RWPE1 (cell line): ENCODE measurements around the gene CST7.
"Not testable (repeated sequence)": the region's sequence is repeated elsewhere in the genome, so short reads cannot be mapped to it uniquely, and the experiment has no call there.

Experiments used
- CTCF ChIA-PET: fragments of 350-600 bp; sonication (Branson Sonifier 250); formaldehyde crosslinking; extraction: SDS; loops from one replicate; lab custom pipeline; 2021; lab: Yijun Ruan, JAX
- POLR2A ChIA-PET: fragments of 400-600 bp; formaldehyde crosslinking; extraction: SDS; loops from one replicate; lab custom pipeline; 2020; ENCODE audit warnings: antibody characterized with exemption; ENCODE audit not compliant: low non-redundant PET; lab: Yijun Ruan, JAX
- DNase-seq: peaks from one replicate; pipeline ENCODE4 v3.0.0; 2012; ENCODE audit warnings: low spot score
- H3K27ac ChIP-seq: fragments of 450-650 bp; 2 replicates; pipeline ENCODE4 v1.5.1; 2017
- TF ChIP-seq, protein P1 (sequence below): fragments of 450-650 bp; conservative IDR thresholded peaks from 2 replicates; pipeline ENCODE4 v1.5.1; 2017; ENCODE audit warnings: low read depth, mild to moderate bottlenecking

CST7 gene

DNA sequence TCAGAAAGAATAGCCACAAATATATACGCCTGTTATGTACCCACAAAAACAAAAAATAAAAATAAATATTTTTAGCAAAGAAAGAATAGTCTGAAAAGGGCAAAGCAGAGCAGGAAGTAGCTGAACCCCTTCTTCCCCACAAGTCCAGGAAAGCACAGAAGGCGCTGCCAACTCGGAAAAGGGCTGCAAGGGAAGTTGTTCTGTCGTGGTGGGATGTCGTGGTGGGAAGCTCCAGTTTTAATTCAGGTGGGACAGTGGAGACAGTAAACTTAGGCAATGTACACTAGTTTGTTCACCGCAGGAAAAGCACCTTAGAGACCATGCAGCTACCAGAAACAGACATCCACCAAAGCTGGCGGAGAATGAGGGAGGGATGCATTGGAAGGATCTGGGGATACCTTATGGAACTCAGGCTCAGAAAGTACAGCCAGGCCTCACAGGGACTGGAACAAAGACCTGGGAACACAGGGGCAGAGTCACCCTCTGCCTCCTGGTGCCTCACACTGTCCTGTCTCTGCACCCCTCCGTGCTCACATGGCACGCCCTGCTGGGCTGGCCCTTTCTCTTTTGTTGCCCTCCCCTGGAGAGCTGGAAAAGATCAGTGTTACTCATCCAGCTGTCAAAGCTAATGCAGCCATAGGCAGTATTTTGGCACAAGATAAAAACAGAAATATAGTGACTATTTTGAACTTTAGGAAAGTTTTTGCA is 46.8 kb downstream of the CST7 start:
- no peak for DNase-seq
- TF ChIP-seq, protein P1, sequence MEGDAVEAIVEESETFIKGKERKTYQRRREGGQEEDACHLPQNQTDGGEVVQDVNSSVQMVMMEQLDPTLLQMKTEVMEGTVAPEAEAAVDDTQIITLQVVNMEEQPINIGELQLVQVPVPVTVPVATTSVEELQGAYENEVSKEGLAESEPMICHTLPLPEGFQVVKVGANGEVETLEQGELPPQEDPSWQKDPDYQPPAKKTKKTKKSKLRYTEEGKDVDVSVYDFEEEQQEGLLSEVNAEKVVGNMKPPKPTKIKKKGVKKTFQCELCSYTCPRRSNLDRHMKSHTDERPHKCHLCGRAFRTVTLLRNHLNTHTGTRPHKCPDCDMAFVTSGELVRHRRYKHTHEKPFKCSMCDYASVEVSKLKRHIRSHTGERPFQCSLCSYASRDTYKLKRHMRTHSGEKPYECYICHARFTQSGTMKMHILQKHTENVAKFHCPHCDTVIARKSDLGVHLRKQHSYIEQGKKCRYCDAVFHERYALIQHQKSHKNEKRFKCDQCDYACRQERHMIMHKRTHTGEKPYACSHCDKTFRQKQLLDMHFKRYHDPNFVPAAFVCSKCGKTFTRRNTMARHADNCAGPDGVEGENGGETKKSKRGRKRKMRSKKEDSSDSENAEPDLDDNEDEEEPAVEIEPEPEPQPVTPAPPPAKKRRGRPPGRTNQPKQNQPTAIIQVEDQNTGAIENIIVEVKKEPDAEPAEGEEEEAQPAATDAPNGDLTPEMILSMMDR: no peak
- no peak overlapping the region for H3K27ac ChIP-seq
- CTCF ChIA-PET: interaction anchor here (0.6 to 3.7 kb wide), 5 partner anchors 29 to 196 kb away, joined by 3 to 53 read pairs (median 4); no protein-coding TSS in a partner anchor
- POLR2A ChIA-PET: interaction anchor here (0.6 kb wide), 1 partner anchor 67 kb away, joined by 3 read pairs; no protein-coding TSS in a partner anchor

DNA sequence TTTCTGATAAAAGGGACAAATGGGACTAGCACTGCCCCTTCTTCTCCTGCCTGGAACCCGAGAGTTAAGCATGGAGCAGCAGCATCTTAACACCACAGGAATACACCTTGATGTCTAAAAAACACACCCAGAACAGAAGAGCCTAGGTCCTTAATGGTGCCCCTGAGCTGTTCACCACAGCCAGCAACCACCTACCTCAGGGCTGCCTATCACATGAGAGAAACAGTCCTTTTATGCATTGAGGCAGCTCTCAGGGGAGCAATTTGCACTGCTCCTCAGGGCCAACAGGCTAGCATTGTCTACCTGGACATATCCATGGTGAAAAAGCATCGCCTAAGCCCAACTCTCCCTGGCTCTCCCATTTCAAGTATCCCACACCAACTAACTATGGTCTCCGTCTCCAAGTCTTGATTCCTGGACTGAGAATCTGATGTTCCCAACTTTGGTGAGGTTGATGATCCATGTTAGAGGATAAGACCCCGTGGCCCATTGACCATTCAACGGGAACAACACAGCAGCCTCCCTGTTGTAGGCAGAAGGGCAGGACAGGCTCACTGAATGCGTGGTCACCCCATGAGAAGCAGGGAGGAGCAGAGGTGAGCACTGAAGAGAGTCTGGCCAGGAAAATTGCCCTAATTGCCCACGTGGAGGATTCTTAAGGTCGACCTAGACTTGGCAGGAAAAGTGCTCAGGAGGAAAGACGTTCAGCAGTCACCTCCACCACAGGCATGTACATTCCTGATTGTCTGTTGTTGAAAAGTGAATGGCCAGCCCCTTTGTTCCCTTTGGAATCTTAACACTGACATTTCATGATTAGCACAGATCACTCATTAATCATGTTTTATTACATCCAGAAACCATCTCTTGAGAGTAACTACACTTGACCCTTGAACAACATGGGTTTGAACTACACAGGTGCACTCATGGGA is 47.6 kb downstream of the CST7 start:
- CTCF ChIA-PET: interaction anchor here (3.7 kb wide), 1 partner anchor 68 kb away, joined by 53 read pairs; no protein-coding TSS in a partner anchor
- H3K27ac ChIP-seq: no peak overlapping the region
- POLR2A ChIA-PET: interaction anchor here (0.6 kb wide), 1 partner anchor 66 kb away, joined by 3 read pairs; no protein-coding TSS in a partner anchor
- no peak for DNase-seq
- TF ChIP-seq, protein P1: no peak

DNA sequence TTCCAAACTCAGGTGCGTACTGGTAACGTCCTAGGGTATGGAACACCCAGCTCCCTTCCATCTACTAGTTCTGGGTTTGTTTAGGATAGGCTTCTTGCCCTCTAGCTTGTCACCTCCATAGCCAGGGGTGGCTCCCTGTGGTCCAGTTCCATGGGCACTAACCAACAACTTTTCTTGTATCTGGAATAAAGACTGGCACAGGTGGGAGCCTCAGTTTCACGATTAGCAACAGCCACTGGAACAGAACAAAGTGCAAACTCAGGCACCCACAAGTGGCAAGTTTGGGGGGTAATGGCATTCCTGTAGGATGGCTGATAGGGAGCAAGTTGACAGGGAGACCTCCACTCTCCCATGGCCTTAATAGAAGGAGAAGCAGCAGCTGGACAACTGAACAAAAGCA is 49.1 kb downstream of the CST7 start:
- CTCF ChIA-PET: no interaction called here
- TF ChIP-seq, protein P1: no peak
- H3K27ac ChIP-seq: no peak overlapping the region
- no peak for DNase-seq
- POLR2A ChIA-PET: no interaction called here

DNA sequence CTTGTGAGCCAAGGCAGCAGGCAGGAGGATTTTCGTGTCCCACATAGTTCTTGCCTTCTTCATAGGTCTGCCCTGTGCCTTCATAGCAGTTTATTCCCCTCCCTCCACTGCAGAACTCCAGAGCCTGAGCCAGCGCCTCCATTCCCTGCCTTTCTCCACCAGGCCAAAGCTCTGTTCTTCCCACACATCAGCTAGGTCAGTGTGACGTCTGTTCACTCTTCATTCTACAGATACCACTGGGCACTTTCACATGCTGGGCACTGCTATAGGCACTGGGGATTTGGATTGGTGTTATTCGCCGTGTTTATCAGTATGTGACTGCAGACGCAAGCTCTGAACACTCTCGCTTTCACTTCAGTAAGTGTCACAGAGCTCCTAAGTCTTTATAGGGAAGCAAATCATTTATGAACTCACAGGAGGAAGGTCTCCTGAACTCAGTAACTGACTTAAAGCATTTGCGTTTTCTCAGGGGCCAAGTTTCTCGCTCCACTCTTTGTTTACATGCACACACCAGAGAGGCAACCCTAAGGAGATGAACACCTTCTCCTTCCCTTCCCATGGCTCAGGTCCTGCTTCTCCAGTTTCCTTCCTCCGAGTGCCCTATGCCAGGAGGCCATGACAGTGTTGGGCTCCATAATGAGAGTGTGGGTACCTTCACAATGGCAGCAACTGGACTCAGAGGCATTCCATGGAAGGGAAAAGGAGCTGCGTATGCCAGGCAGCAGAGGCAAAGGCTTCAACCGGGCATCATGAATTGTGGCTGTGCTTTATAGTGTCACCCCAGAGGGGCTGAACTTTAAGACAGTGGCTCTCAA is 49.8 kb downstream of the CST7 start:
- ChIA-PET CTCF (no interaction called here), POLR2A (no interaction called here)
- no peak overlapping the region for H3K27ac ChIP-seq
- TF ChIP-seq, protein P1: no peak
- DNase-seq: no peak

DNA sequence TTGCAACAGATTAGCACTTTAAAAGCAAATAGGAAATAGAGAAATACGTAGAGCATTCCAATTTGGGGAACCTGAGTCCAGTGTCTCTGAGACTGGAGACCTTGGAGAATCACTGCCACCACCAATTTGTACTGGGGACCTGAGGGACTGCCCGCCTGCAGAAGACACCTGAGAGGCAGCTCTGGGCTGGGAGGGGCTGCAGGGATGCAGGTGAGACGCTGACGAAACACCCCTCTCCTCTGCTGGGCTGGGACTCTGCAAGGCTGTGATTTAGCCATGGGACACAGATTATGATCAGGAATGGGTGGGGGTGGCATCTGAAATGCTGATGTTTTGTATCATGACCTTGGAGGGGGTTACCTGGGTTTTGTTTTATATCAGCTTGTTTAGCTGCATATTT is 50.5 kb downstream of the CST7 start:
- no peak for DNase-seq
- ChIA-PET CTCF (no interaction called here), POLR2A (no interaction called here)
- H3K27ac ChIP-seq: no peak overlapping the region
- TF ChIP-seq, protein P1: no peak

DNA sequence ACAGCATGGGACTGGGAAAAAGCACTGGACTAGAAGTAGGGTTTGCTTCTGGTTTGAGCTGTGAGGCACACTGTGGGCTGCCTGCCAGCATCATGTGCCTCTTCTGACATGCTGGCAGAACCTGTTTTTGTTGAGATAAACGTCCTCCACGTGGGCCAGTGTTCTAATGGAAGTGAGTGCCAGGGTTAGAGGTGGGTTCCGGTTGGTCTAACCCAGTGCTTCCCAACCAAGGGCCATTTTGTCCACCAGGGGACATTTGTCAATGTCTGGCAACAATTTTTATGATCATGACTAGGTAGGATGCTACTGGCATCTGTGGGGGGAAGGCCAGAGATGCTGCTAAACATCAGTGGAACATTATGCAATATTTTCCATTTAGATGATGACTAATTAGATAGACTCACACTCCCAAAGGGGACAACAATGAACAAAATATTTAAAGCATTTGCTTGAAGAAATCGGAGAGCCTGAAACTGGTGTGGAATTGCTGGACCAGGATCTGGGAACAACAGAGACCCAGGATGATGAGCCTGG is 51.3 kb downstream of the CST7 start:
- ChIA-PET POLR2A (no interaction called here), CTCF (no interaction called here)
- H3K27ac ChIP-seq: peak overlapping the region; percentile 84
- TF ChIP-seq, protein P1: no peak
- DNase-seq: peak; percentile 91

DNA sequence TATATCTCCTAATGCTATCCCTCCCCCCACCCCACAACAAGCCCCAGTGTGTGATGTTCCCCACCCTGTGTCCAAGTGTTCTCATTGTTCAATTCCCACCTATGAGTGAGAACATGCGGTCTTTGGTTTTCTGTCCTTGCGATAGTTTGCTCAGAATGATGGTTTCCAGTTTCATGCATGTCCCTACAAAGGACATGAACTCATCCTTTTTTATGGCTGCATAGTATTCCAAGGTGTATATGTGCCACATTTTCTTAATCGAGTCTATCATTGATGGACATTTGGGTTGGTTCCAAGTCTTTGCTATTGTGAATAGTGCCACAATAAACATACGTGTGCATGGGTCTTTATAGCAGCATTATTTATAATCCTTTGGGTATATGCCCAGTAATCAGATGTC is 52.3 kb downstream of the CST7 start:
- POLR2A ChIA-PET, CTCF ChIA-PET: not testable (repeated sequence)

More for the DNA sequence above, 52.3 kb downstream of the CST7 start:
- not testable (repeated sequence) for DNase-seq, H3K27ac ChIP-seq
